Spleen (tissue), 11 donors: ENCODE data around the gene RAMP3. TPM values are rescaled to one million over a fixed set of nuclear protein-coding genes. Genes with fewer than 3 reads are reported as not detected.
"Not testable (repeated sequence)": the region's sequence is repeated elsewhere in the genome, so short reads cannot be mapped to it uniquely, and the experiment has no call there.

Source experiments
- DNase-seq: peaks from one replicate; pipeline ENCODE4 v3.0.0-alpha.2; 2020
- H3K27ac ChIP-seq, 8 donors: fragments of 200-600 bp; sonication (generic) in 7 of 8; 1 replicate in 4 of 8; 2 replicates in 4 of 8; pipeline versions ENCODE4 v1.5.0 to v1.8.0; 2016 to 2021; ENCODE audit warnings: inconsistent platforms in 4 of 8, mild to moderate bottlenecking in 4 of 8, moderate library complexity in 1 of 8
- H3K27me3 ChIP-seq, 7 donors: fragments of 200-600 bp; sonication (generic) in 6 of 7; replicated peaks in 1 of 7; 1 replicate in 4 of 7; 2 replicates in 3 of 7; pipeline versions ENCODE4 v1.5.0 to v1.8.0; 2016 to 2021; ENCODE audit warnings: inconsistent platforms in 3 of 7, mild to moderate bottlenecking in 1 of 7
- H3K36me3 ChIP-seq, 6 donors: fragments of 200-600 bp; sonication (generic) in 5 of 6; 1 replicate in 4 of 6; 2 replicates in 2 of 6; pipeline versions ENCODE4 v1.5.0 to v1.8.0; 2016 to 2021; ENCODE audit warnings: inconsistent platforms in 2 of 6
- H3K4me1 ChIP-seq, 6 donors: fragments of 200-600 bp; sonication (generic) in 5 of 6; 1 replicate in 3 of 6; 2 replicates in 3 of 6; pipeline versions ENCODE4 v1.5.0 to v1.8.0; 2016 to 2021; ENCODE audit warnings: inconsistent platforms in 3 of 6
- H3K4me3 ChIP-seq, 8 donors: fragments of 200-600 bp; sonication (generic) in 7 of 8; 1 replicate in 4 of 8; 2 replicates in 4 of 8; pipeline versions ENCODE4 v1.5.0 to v1.8.0; 2016 to 2021; ENCODE audit warnings: inconsistent platforms in 4 of 8, mild to moderate bottlenecking in 4 of 8, moderate library complexity in 2 of 8
- H3K9me3 ChIP-seq, 8 donors: fragments of 200-600 bp; sonication (generic) in 7 of 8; 1 replicate in 4 of 8; 2 replicates in 4 of 8; pipeline versions ENCODE4 v1.5.0 to v1.8.0; 2016 to 2021; ENCODE audit warnings: inconsistent platforms in 4 of 8
- CTCF ChIP-seq, 11 experiments: fragments of 200-600 bp in 7 of 11; fragments of 450-650 bp in 4 of 11; sonication (generic) in 4 of 11; IDR thresholded peaks in 8 of 11; conservative IDR thresholded peaks in 3 of 11; 1 replicate in 7 of 11; 2 replicates in 4 of 11; pipeline versions ENCODE4 v1.4.0 to v1.8.0; 2016 to 2021; ENCODE audit warnings: antibody characterized with exemption in 11 of 11, inconsistent platforms in 4 of 11, mild to moderate bottlenecking in 1 of 11
- POLR2A ChIP-seq, 3 donors: fragments of 450-650 bp; IDR thresholded peaks; one replicate each; pipeline ENCODE4 v1.5.1; 2017; ENCODE audit warnings: antibody characterized with exemption in 3 of 3, mild to moderate bottlenecking in 1 of 3
- POLR2AphosphoS5 ChIP-seq, 3 donors: sonication (generic); formaldehyde crosslinking; IDR thresholded peaks; one replicate each; pipeline ENCODE4 v1.5.1; 2017; ENCODE audit warnings: antibody characterized with exemption in 3 of 3
- WGBS, 5 donors: extraction: QIAGEN DNeasy Blood & Tissue Kit in 3 of 5; methylation state at CpG; one replicate each; pipeline versions ENCODE4 v1.1.5 to v1.1.7; 2013 to 2018; 5-methylcytosine and 5-hydroxymethylcytosine counted together
- intact Hi-C: fragments of 100-400 bp; cut with DNase I; formaldehyde crosslinking; loops from one replicate; pipeline ENCODE4 v1.15.0; 2023; ENCODE audit warnings: low total_unique reads
- polyA plus RNA-seq, 3 donors: library from polyadenylated mRNA; stranded (reverse); fragments of 200-250 nt; gene quantifications; one replicate each; pipeline ENCODE4 v1.2.1, GENCODE V29; 2013
- total RNA-seq, 7 donors: library from RNA; depleted of rRNA in 3 of 7; stranded (reverse); fragments of >200 nt in 3 of 7; fragmentation: NEBNext Ultra II Directional in 4 of 7; extraction: Animal tissue kit (Norgen Biotek cat#: 25700) in 4 of 7; gene quantifications; one replicate each; pipeline versions ENCODE4 v1.1.0 to v1.2.1, GENCODE V29; 2016 to 2021
- donor health status: healthy with polysubstance abuse.
- donor health status: DM: no; HTN: no; CAD: no; lungs with moderate emphysema.
- donor health status: DM: no; HTN: no; CAD: no.
- donor health status: Bipolar disorder and iron deficiency.
- donor health status: healthy.
- donor health status: DM: no; HTN: no; CAD: no.
- donor health status: DM: yes; HTN: yes; CAD: no.

RAMP3 gene
- total and polyA plus RNA-seq, 10 donors: 6.3 to 27.8 (median 13.6) TPM

- WGBS, 5 donors: 47 to 61% (median 54%) methylated on average over 2 of the region's 2 CpGs
Observed at GRCh38 chr7:45203936-45204445, 46.4 kb downstream of the RAMP3 start.

GRCh38 chr7:45206266-45206665, 48.7 kb downstream of the RAMP3 start:
- 92 to 98% (median 96%) methylated on average over 5 of the region's 5 CpGs for WGBS, 5 donors
- H3K9me3 ChIP-seq, H3K36me3 ChIP-seq, H3K27ac ChIP-seq, H3K27me3 ChIP-seq, H3K4me3 ChIP-seq, intact Hi-C loops, DNase-seq: not testable (repeated sequence)
- peaks cover 0 to 21% (median 10%) of the 10 kb centered on the region in 6 donors for H3K4me1 ChIP-seq

More at GRCh38 chr7:45203936-45204445, 46.4 kb downstream of the RAMP3 start:
- DNase-seq: no peak
- Histone ChIP-seq H3K4me3 (peak overlapping the region in 2 of 8 donors; percentile 17 to 21), H3K36me3 (no peaks in the 10 kb centered on the region), H3K4me1 (peaks cover 0 to 18% (median 10%) of the 10 kb centered on the region in 6 donors), H3K27me3 (no peaks in the 10 kb centered on the region), H3K27ac (peak overlapping the region in 5 of 8 donors; percentile 14 to 51 (median 30)), H3K9me3 (no peaks in the 10 kb centered on the region)
- no peak for TF ChIP-seq CTCF (IDR thresholded peaks at IDR 0.05 in 8 of 11, conservative IDR thresholded peaks at IDR 0.05 in 3 of 11)
- no peak for TF ChIP-seq POLR2AphosphoS5 (IDR thresholded peaks at IDR 0.05)
- TF ChIP-seq POLR2A (IDR thresholded peaks at IDR 0.05): no peak
- intact Hi-C loops: no loop called here

- peaks cover 0 to 23% (median 0%) of the 10 kb centered on the region in 7 donors for H3K27me3 ChIP-seq
- intact Hi-C loops, H3K9me3 ChIP-seq, H3K27ac ChIP-seq, H3K4me1 ChIP-seq, H3K36me3 ChIP-seq, DNase-seq, H3K4me3 ChIP-seq: not testable (repeated sequence)
- 66 to 94% (median 88%) methylated on average over 3 of the region's 3 CpGs for WGBS, 5 donors
Observed at GRCh38 chr7:45209909-45210308, 52.3 kb downstream of the RAMP3 start.

- Histone ChIP-seq H3K27me3 (peaks cover 0 to 34% (median 0%) of the 10 kb centered on the region in 7 donors), H3K9me3 (no peaks in the 10 kb centered on the region), H3K4me3 (no peak overlapping the region), H3K36me3 (no peaks in the 10 kb centered on the region), H3K4me1 (peaks cover 0 to 5% (median 0%) of the 10 kb centered on the region in 6 donors), H3K27ac (peak overlapping the region in 4 of 8 donors; percentile 22 to 47 (median 43))
- 42 to 60% (median 54%) methylated on average over 3 to 4 of the region's 4 CpGs for WGBS, 5 donors
- no peak for DNase-seq
- intact Hi-C loops: no loop called here
- TF ChIP-seq CTCF (IDR thresholded peaks at IDR 0.05 in 8 of 11, conservative IDR thresholded peaks at IDR 0.05 in 3 of 11) (no peak), POLR2A (IDR thresholded peaks at IDR 0.05) (no peak), POLR2AphosphoS5 (IDR thresholded peaks at IDR 0.05) (peak in 1 of 3 donors; percentile 35)
Observed at GRCh38 chr7:45211066-45211465, 53.5 kb downstream of the RAMP3 start.

- no peak for DNase-seq
- peak overlapping the region in 1 of 8 donors; percentile 43 for H3K27ac ChIP-seq
- no peak overlapping the region for H3K4me3 ChIP-seq
- no peaks in the 10 kb centered on the region for H3K36me3 ChIP-seq
- no peak for TF ChIP-seq POLR2AphosphoS5 (IDR thresholded peaks at IDR 0.05)
- no peak for TF ChIP-seq CTCF (IDR thresholded peaks at IDR 0.05 in 8 of 11, conservative IDR thresholded peaks at IDR 0.05 in 3 of 11)
- TF ChIP-seq POLR2A (IDR thresholded peaks at IDR 0.05): no peak
- intact Hi-C loops: no loop called here
- H3K27me3 ChIP-seq: peaks cover 0 to 43% (median 5%) of the 10 kb centered on the region in 7 donors
- H3K9me3 ChIP-seq: no peaks in the 10 kb centered on the region
- WGBS, 5 donors: 72 to 95% (median 86%) methylated on average over 2 of the region's 2 CpGs
- H3K4me1 ChIP-seq: peaks cover 0 to 5% (median 0%) of the 10 kb centered on the region in 6 donors
Observed at GRCh38 chr7:45211958-45212357, 54.4 kb downstream of the RAMP3 start.
